ENCODE measurements around the gene TBC1D5. TPM values are rescaled to one million over a fixed set of nuclear protein-coding genes. Genes with fewer than 3 reads are reported as not detected.

Gene TBC1D5
- polyA plus RNA-seq, 1 experiment: 27.0 TPM

DNA sequence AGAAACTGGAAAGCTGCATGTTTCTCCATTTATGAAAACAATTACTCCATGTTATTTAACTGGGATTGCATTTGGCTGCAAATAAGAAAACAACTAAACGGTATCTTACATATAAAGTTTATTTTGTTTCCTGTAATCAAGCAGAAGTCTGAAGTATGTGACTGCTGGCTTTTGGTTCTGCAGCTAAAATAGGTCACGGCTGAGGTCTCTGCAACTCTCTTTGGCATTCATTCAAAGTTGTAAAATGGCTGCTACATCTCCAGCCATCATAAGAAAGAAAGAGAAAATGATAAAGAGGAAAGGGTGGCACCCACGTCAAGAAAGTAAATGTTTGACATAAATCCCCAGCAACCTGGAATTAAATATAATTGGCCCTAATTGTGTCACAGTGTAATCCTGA, 406.1 kb downstream of the TBC1D5 start:
- TF ChIP-seq, protein P1, sequence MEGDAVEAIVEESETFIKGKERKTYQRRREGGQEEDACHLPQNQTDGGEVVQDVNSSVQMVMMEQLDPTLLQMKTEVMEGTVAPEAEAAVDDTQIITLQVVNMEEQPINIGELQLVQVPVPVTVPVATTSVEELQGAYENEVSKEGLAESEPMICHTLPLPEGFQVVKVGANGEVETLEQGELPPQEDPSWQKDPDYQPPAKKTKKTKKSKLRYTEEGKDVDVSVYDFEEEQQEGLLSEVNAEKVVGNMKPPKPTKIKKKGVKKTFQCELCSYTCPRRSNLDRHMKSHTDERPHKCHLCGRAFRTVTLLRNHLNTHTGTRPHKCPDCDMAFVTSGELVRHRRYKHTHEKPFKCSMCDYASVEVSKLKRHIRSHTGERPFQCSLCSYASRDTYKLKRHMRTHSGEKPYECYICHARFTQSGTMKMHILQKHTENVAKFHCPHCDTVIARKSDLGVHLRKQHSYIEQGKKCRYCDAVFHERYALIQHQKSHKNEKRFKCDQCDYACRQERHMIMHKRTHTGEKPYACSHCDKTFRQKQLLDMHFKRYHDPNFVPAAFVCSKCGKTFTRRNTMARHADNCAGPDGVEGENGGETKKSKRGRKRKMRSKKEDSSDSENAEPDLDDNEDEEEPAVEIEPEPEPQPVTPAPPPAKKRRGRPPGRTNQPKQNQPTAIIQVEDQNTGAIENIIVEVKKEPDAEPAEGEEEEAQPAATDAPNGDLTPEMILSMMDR (IDR thresholded peaks at IDR 0.05; ENCODE audit: insufficient read depth, low read depth, low read length): no peak
- DNase-seq (ENCODE audit: low read depth): no peak
- H3K27me3 ChIP-seq (ENCODE audit: control insufficient read depth, insufficient read depth, low read length): no peaks in the 10 kb centered on the region
- no peak overlapping the region for H3K4me3 ChIP-seq (ENCODE audit: low read depth, low read length)
- ChIA-PET POLR2A (no interaction called here), CTCF (interaction anchor here (1.6 kb wide), 1 partner anchor 8 kb away, joined by 4 read pairs; no protein-coding TSS in a partner anchor)
- no peaks in the 10 kb centered on the region for H3K36me3 ChIP-seq (ENCODE audit: control insufficient read depth, insufficient read depth, low read length)

DNA sequence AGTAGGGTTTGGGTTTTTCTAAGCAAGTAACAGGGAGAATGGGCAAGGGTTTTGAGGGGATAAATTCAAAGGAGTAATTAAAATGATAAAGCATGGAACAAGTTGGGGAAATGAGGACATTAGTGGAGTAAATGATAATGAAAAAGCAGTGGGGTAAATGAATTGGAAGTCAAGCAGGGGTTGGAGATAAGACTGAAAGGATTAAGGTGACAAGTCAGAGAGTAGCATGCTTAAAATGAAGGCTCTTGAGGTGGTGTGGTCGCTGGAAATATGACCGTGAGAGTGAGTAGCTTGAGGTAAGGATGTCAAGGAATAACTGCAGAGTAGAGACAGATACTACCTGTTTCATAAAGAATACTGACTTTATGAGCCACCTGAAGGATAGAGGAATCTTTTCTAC, 408.5 kb downstream of the TBC1D5 start:
- CTCF ChIA-PET: interaction anchor here (1.4 kb wide), 1 partner anchor 14 kb away, joined by 4 read pairs; no protein-coding TSS in a partner anchor
- no peaks in the 10 kb centered on the region for H3K36me3 ChIP-seq (ENCODE audit: control insufficient read depth, insufficient read depth, low read length)

DNA sequence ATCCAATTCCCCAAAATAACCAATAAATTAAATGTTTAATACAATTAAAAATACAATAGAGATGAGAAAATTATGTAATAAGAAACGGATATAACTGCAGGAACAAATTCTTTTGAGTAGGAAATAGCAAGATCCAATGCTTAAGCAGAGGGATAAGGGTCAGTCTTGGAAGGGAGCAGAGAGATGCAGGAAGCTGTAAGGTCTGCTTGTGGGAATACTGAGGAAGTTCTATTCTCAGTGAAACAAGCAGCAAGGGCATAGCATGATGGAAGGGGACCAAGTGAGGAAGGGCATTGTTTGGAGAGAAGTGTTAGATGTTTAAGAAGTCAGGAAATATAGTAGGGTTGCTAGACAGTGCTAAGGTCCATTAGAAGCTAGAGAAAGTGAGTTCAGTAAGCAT, 409.0 kb downstream of the TBC1D5 start:
- Histone ChIP-seq H3K36me3 (ENCODE audit: control insufficient read depth, insufficient read depth, low read length) (no peaks in the 10 kb centered on the region), H3K4me3 (ENCODE audit: low read depth, low read length) (no peak overlapping the region), H3K27me3 (ENCODE audit: control insufficient read depth, insufficient read depth, low read length) (no peaks in the 10 kb centered on the region)
- POLR2A ChIA-PET: no interaction called here
- CTCF ChIA-PET: interaction anchor here (1.4 kb wide), 1 partner anchor 13 kb away, joined by 4 read pairs; no protein-coding TSS in a partner anchor
- TF ChIP-seq, protein P1 (IDR thresholded peaks at IDR 0.05; ENCODE audit: insufficient read depth, low read depth, low read length): no peak
- DNase-seq (ENCODE audit: low read depth): no peak

More for the DNA sequence above, 408.5 kb downstream of the TBC1D5 start:
- no peaks in the 10 kb centered on the region for H3K27me3 ChIP-seq (ENCODE audit: control insufficient read depth, insufficient read depth, low read length)
- POLR2A ChIA-PET: no interaction called here
- H3K4me3 ChIP-seq (ENCODE audit: low read depth, low read length): no peak overlapping the region
- DNase-seq (ENCODE audit: low read depth): no peak
- TF ChIP-seq, protein P1 (IDR thresholded peaks at IDR 0.05; ENCODE audit: insufficient read depth, low read depth, low read length): no peak

DNA sequence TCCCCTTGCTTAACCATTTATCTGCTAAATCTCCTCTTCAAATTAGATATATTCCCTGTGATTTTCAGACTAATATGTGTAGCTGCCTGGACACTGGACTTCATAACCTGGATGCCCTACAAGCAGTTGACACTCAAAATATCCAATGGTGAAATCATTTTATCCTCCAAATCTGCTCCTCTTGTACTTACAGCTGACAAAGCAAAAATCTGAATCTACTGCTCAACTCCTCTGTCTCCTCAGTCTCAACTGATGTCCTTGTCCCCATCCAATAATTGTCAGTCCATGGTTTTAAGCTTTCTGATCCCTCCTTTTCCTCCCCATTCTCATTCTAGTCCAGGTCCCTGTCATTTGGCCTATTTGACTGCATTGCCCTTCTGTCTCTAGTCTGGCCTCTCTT, 411.8 kb downstream of the TBC1D5 start:
- TF ChIP-seq, protein P1 (IDR thresholded peaks at IDR 0.05; ENCODE audit: insufficient read depth, low read depth, low read length): no peak
- ChIA-PET CTCF (no interaction called here), POLR2A (no interaction called here)
- no peak for DNase-seq (ENCODE audit: low read depth)
- Histone ChIP-seq H3K36me3 (ENCODE audit: control insufficient read depth, insufficient read depth, low read length) (no peaks in the 10 kb centered on the region), H3K27me3 (ENCODE audit: control insufficient read depth, insufficient read depth, low read length) (no peaks in the 10 kb centered on the region), H3K4me3 (ENCODE audit: low read depth, low read length) (no peak overlapping the region)

DNA sequence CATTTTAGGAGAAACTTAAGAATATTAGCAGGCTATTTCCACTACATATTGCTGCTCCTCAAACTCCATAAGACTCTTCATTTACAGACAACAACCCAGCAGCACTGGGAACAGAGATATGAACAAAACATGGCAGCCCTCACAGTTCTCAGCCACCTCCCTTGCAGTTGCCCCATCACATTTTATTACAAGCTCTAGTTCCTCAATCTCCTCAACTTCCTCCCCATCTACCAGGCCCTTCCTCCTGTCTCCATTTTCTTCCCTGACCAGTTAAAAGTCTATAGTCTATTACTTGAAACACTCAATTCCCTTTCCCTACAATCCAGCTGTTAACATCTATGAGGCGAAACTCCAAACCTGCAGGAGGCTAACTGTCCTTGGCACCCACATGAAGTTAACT, 412.5 kb downstream of the TBC1D5 start:
- CTCF ChIA-PET: interaction anchor here (1.0 kb wide), 1 partner anchor 23 kb away, joined by 3 read pairs; no protein-coding TSS in a partner anchor
- TF ChIP-seq, protein P1 (IDR thresholded peaks at IDR 0.05; ENCODE audit: insufficient read depth, low read depth, low read length): no peak
- no peaks in the 10 kb centered on the region for H3K27me3 ChIP-seq (ENCODE audit: control insufficient read depth, insufficient read depth, low read length)
- H3K4me3 ChIP-seq (ENCODE audit: low read depth, low read length): no peak overlapping the region
- DNase-seq (ENCODE audit: low read depth): no peak
- POLR2A ChIA-PET: no interaction called here
- no peaks in the 10 kb centered on the region for H3K36me3 ChIP-seq (ENCODE audit: control insufficient read depth, insufficient read depth, low read length)
